Endothelial cell of umbilical vein (primary cell): ENCODE measurements around the gene ERBB4.

Source experiments
- CTCF ChIP-seq, 2 donors: IDR thresholded peaks; 1 replicate in 1 of 2; 2 replicates in 1 of 2; pipeline ENCODE4 v1.5.1; 2011; ENCODE audit warnings: low read length in 2 of 2, mild to moderate bottlenecking in 2 of 2, moderate library complexity in 2 of 2, control low read depth in 1 of 2, inconsistent platforms in 1 of 2, low read depth in 1 of 2; ENCODE audit not compliant: insufficient read depth in 1 of 2; ENCODE audit errors: extremely low read depth in 1 of 2
- EZH2 ChIP-seq: IDR thresholded peaks from 2 replicates; pipeline ENCODE4 v1.6.1; 2012; ENCODE audit warnings: borderline replicate concordance, low read depth, mild to moderate bottlenecking, moderate library complexity, low read length, inconsistent platforms; ENCODE audit not compliant: severe bottlenecking
- FOS ChIP-seq: IDR thresholded peaks from 2 replicates; pipeline ENCODE4 v1.6.1; 2011; ENCODE audit warnings: mild to moderate bottlenecking, low read length, moderate library complexity, borderline replicate concordance; ENCODE audit not compliant: insufficient read depth
- MYC ChIP-seq: IDR thresholded peaks from one replicate; pipeline ENCODE4 v1.6.1; 2011; ENCODE audit warnings: mild to moderate bottlenecking, low read depth, low read length
- POLR2A ChIP-seq: IDR thresholded peaks from 2 replicates; pipeline ENCODE4 v1.6.1; 2012; ENCODE audit warnings: low read depth, mild to moderate bottlenecking, control low read depth, low read length
- POLR2AphosphoS5 ChIP-seq: IDR thresholded peaks from 2 replicates; pipeline ENCODE4 v1.6.1; 2012; ENCODE audit warnings: low read depth, mild to moderate bottlenecking, control low read depth, low read length, moderate library complexity; ENCODE audit not compliant: insufficient read depth
- TF ChIP-seq, protein P1 (sequence below): IDR thresholded peaks from 2 replicates; pipeline ENCODE4 v1.6.1; 2011; ENCODE audit not compliant: insufficient read depth, insufficient read length

DNA sequence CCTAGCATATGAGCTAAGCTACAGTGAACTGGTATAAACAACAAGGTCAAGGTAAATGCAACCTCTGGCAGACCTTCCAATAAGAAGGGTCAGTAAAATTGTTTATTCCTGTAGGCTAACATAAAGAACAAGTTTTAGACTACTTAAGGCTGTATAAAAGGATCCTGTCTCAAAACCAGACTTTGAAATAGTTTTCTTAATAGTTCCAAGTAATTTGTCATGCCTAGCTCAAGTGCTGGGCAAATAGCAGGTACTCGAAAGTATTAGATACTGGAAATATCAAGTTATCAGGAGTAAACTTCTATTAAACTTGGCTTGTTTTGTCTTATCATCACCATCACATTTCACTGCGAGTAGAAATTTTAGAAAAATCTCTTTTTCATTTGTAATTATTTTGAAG is 1087.0 kb downstream of the ERBB4 start:
- TF ChIP-seq EZH2 (no peak), CTCF (IDR thresholded peaks at IDR 0.05; ENCODE audit: extremely low read depth in 1 of 2, insufficient read depth in 1 of 2, low read depth in 1 of 2, low read length in 2 of 2) (no peak), FOS (no peak), POLR2A (no peak), POLR2AphosphoS5 (no peak), MYC (no peak)
- TF ChIP-seq, protein P1, sequence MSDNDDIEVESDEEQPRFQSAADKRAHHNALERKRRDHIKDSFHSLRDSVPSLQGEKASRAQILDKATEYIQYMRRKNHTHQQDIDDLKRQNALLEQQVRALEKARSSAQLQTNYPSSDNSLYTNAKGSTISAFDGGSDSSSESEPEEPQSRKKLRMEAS: no peak
